Measurements from ENCODE around the gene CSK.

Gene CSK

GRCh38 chr15:74799255-74799855 is 17.5 kb downstream of the CSK start:
- TF ChIP-seq ZFX (IDR thresholded peaks at IDR 0.05; ENCODE audit: borderline replicate concordance): no peak
- TF ChIP-seq CTCF (IDR thresholded peaks at IDR 0.05): no peak
- H3K27ac ChIP-seq: 0 out of 2 replicates have a peak overlapping the region, but pooled peaks have one; percentile 13

- TF ChIP-seq CTCF (IDR thresholded peaks at IDR 0.05) (peak; percentile 95), ZFX (IDR thresholded peaks at IDR 0.05; ENCODE audit: borderline replicate concordance) (no peak)
- 0 out of 2 replicates have a peak overlapping the region, but pooled peaks have one; percentile 13 for H3K27ac ChIP-seq
Observed at GRCh38 chr15:74799856-74800558, 18.1 kb downstream of the CSK start.

GRCh38 chr15:74800559-74801094 is 18.7 kb downstream of the CSK start:
- no peak overlapping the region for H3K27ac ChIP-seq

GRCh38 chr15:74801311-74801997 is 19.6 kb downstream of the CSK start:
- no peak overlapping the region for H3K27ac ChIP-seq
- TF ChIP-seq ZFX (IDR thresholded peaks at IDR 0.05; ENCODE audit: borderline replicate concordance): no peak
- TF ChIP-seq CTCF (IDR thresholded peaks at IDR 0.05): no peak

More at GRCh38 chr15:74800559-74801094, 18.7 kb downstream of the CSK start:
- TF ChIP-seq ZFX (IDR thresholded peaks at IDR 0.05; ENCODE audit: borderline replicate concordance) (no peak), CTCF (IDR thresholded peaks at IDR 0.05) (no peak)

- TF ChIP-seq ZFX (IDR thresholded peaks at IDR 0.05; ENCODE audit: borderline replicate concordance) (no peak), CTCF (IDR thresholded peaks at IDR 0.05) (no peak)
Observed at GRCh38 chr15:74802290-74802689, 20.4 kb downstream of the CSK start.

GRCh38 chr15:74802862-74803447 is 21.1 kb downstream of the CSK start:
- no peak for TF ChIP-seq ZFX (IDR thresholded peaks at IDR 0.05; ENCODE audit: borderline replicate concordance)
- TF ChIP-seq CTCF (IDR thresholded peaks at IDR 0.05): no peak
- H3K27ac ChIP-seq: no peak overlapping the region

More at GRCh38 chr15:74802290-74802689, 20.4 kb downstream of the CSK start:
- no peak overlapping the region for H3K27ac ChIP-seq

Measured in 22Rv1 (cell line).